HEK293 (cell line): ENCODE results near the gene NGRN.

Experiments used
- GLIS1 ChIP-seq: fragments of 450-650 bp; formaldehyde crosslinking; IDR thresholded peaks from 2 replicates; pipeline ENCODE4 v1.5.1; 2016; ENCODE audit warnings: missing biosample characterization, missing genetic modification characterization
- KLF17 ChIP-seq: fragments of 450-650 bp; formaldehyde crosslinking; IDR thresholded peaks from 2 replicates; pipeline ENCODE4 v1.5.1; 2016; ENCODE audit warnings: missing biosample characterization, missing genetic modification characterization
- PATZ1 ChIP-seq: fragments of 450-650 bp; formaldehyde crosslinking; IDR thresholded peaks from 2 replicates; pipeline ENCODE4 v1.5.1; 2016; ENCODE audit warnings: missing biosample characterization, missing genetic modification characterization
- PRDM1 ChIP-seq: fragments of 450-650 bp; formaldehyde crosslinking; IDR thresholded peaks from 2 replicates; pipeline ENCODE4; 2016; ENCODE audit warnings: missing biosample characterization, missing genetic modification characterization
- PRDM2 ChIP-seq: fragments of 450-650 bp; formaldehyde crosslinking; IDR thresholded peaks from 2 replicates; pipeline ENCODE4 v1.5.1; 2016; ENCODE audit warnings: missing biosample characterization, missing genetic modification characterization, borderline replicate concordance
- SP7 ChIP-seq: fragments of 450-650 bp; formaldehyde crosslinking; IDR thresholded peaks from 2 replicates; pipeline ENCODE4 v1.5.1; 2016; ENCODE audit warnings: missing biosample characterization, missing genetic modification characterization
- ZBTB20 ChIP-seq: fragments of 450-650 bp; formaldehyde crosslinking; IDR thresholded peaks from 2 replicates; pipeline ENCODE4 v1.5.1; 2016; ENCODE audit warnings: missing biosample characterization, missing genetic modification characterization
- ZBTB49 ChIP-seq: fragments of 450-650 bp; formaldehyde crosslinking; IDR thresholded peaks from 2 replicates; pipeline ENCODE4 v1.5.1; 2016; ENCODE audit warnings: missing biosample characterization, missing genetic modification characterization, low read depth
- ZFP37 ChIP-seq: fragments of 450-650 bp; formaldehyde crosslinking; IDR thresholded peaks from 2 replicates; pipeline ENCODE4 v1.5.1; 2016; ENCODE audit warnings: missing biosample characterization, missing genetic modification characterization
- ZIC2 ChIP-seq: fragments of 450-650 bp; formaldehyde crosslinking; IDR thresholded peaks from 2 replicates; pipeline ENCODE4 v1.5.1; 2016; ENCODE audit warnings: missing biosample characterization, missing genetic modification characterization
- ZNF2 ChIP-seq: fragments of 450-650 bp; formaldehyde crosslinking; IDR thresholded peaks from 2 replicates; pipeline ENCODE4 v1.5.1; 2016; ENCODE audit warnings: missing biosample characterization, missing genetic modification characterization
- ZNF280D ChIP-seq: fragments of 450-650 bp; formaldehyde crosslinking; IDR thresholded peaks from 2 replicates; pipeline ENCODE4 v1.5.1; 2016; ENCODE audit warnings: missing biosample characterization, missing genetic modification characterization
- ZNF426 ChIP-seq: fragments of 450-650 bp; formaldehyde crosslinking; IDR thresholded peaks from 2 replicates; pipeline ENCODE4 v1.5.1; 2017; ENCODE audit warnings: missing biosample characterization, missing genetic modification characterization, mild to moderate bottlenecking, inconsistent platforms, moderate library complexity
- ZNF510 ChIP-seq: fragments of 450-650 bp; formaldehyde crosslinking; IDR thresholded peaks from 2 replicates; pipeline ENCODE4 v1.5.1; 2018; ENCODE audit warnings: mild to moderate bottlenecking, missing genetic modification characterization, missing biosample characterization; ENCODE audit not compliant: insufficient replicate concordance
- ZNF518A ChIP-seq: fragments of 450-650 bp; formaldehyde crosslinking; conservative IDR thresholded peaks from 2 replicates; pipeline ENCODE4 v1.5.1; 2016; ENCODE audit warnings: low read depth, missing biosample characterization, missing genetic modification characterization
- ZNF561 ChIP-seq: fragments of 450-650 bp; IDR thresholded peaks from 2 replicates; pipeline ENCODE4 v1.5.1; 2018; ENCODE audit warnings: missing biosample characterization, missing genetic modification characterization, borderline replicate concordance
- ZNF629 ChIP-seq: fragments of 450-650 bp; formaldehyde crosslinking; IDR thresholded peaks from 2 replicates; pipeline ENCODE4 v1.5.1; 2017; ENCODE audit warnings: missing biosample characterization, missing genetic modification characterization
- ZNF660 ChIP-seq: fragments of 450-650 bp; IDR thresholded peaks from 2 replicates; pipeline ENCODE4 v1.5.1; 2018; ENCODE audit warnings: missing biosample characterization, mild to moderate bottlenecking, missing genetic modification characterization

The NGRN gene

GRCh38 chr15:90265271-90266060 lies at the start of gene NGRN (continued):
- peak; percentile 79 for TF ChIP-seq ZFP37 (tag by site-specific recombination)
- peak; percentile 90 for TF ChIP-seq ZBTB20 (tag by site-specific recombination)
- peak; percentile 77 for TF ChIP-seq SP7
- TF ChIP-seq ZNF2, result 0 out of 2 replicates have a peak, but pooled peaks have one; percentile 17
- TF ChIP-seq ZNF510, result no peak
- TF ChIP-seq ZNF426 (tag by site-specific recombination), result no peak
- peak; percentile 66 for TF ChIP-seq ZNF660
- TF ChIP-seq PRDM1 (tag by site-specific recombination), result no peak
- peak; percentile 84 for TF ChIP-seq ZNF629 (tag by site-specific recombination)
- peak; percentile 82 for TF ChIP-seq ZNF518A (tag by site-specific recombination)
- peak; percentile 96 for TF ChIP-seq PATZ1 (tag by site-specific recombination)
- TF ChIP-seq ZBTB49 (tag by site-specific recombination), result no peak
- TF ChIP-seq ZIC2 (tag by site-specific recombination), result peak; percentile 95
- TF ChIP-seq ZNF280D (tag by site-specific recombination), result 0 out of 2 replicates have a peak, but pooled peaks have one; percentile 10
- peak; percentile 52; the same call in 1 of the 2 replicates for TF ChIP-seq ZNF561 (tag by site-specific recombination)
- no peak for TF ChIP-seq PRDM2
- TF ChIP-seq GLIS1 (tag by site-specific recombination), result peak; percentile 84
- TF ChIP-seq KLF17 (tag by site-specific recombination), result peak; percentile 26
